B cell (primary cell): ENCODE measurements around the gene FAM131B. TPM values are rescaled to one million over a fixed set of nuclear protein-coding genes. Genes with fewer than 3 reads are reported as not detected.

ENCODE experiments used
- ATAC-seq: fragments of 200-7000 bp; cut with Tn5 transposase; one replicate; pipeline ENCODE4 v1.10.0; 2021; ENCODE audit warnings: low read depth, mild to moderate bottlenecking, moderate number of reproducible peaks, moderate library complexity
- CTCF ChIA-PET: fragments of 350-600 bp; sonication (Branson Sonifier 250); formaldehyde crosslinking; loops from one replicate; lab custom pipeline; 2021; ENCODE audit warnings: antibody characterized with exemption, inconsistent platforms; lab: Charles Lee
- POLR2A ChIA-PET: fragments of 350-600 bp; sonication (Branson Sonifier 250); formaldehyde crosslinking; loops from one replicate; lab custom pipeline; 2021; ENCODE audit warnings: antibody characterized with exemption; lab: Charles Lee
- DNase-seq: peaks from one replicate; pipeline ENCODE4 v3.0.0; 2013
- H2AFZ ChIP-seq: 2 replicates; pipeline ENCODE4 v1.6.1; 2012; ENCODE audit warnings: mild to moderate bottlenecking, low read depth, low read length; ENCODE audit not compliant: insufficient read depth, poor library complexity, severe bottlenecking
- H3K27ac ChIP-seq, 2 donors: 1 replicate in 1 of 2; 2 replicates in 1 of 2; pipeline ENCODE4 v1.5.1; 2012 to 2013; ENCODE audit warnings: low read length in 2 of 2, mild to moderate bottlenecking in 2 of 2, moderate library complexity in 1 of 2
- H3K27me3 ChIP-seq, 4 experiments: fragments of 200-600 bp in 1 of 4; sonication (generic) in 1 of 4; replicated peaks in 1 of 4; 1 replicate in 2 of 4; 2 replicates in 2 of 4; pipeline versions ENCODE4 v1.6.1 to v1.7.0; 2013 to 2016; ENCODE audit warnings: low read length in 3 of 4, mild to moderate bottlenecking in 2 of 4, mixed read lengths in 1 of 4, moderate library complexity in 1 of 4; ENCODE audit not compliant: insufficient read depth in 4 of 4, control insufficient read depth in 3 of 4; ENCODE audit errors: control extremely low read depth in 1 of 4
- H3K36me3 ChIP-seq, 2 experiments: replicated peaks in 1 of 2; 1 replicate in 1 of 2; 2 replicates in 1 of 2; pipeline versions ENCODE4 v1.6.1 to v1.7.1; 2013; ENCODE audit warnings: low read length in 1 of 2; ENCODE audit not compliant: insufficient read depth in 2 of 2, control insufficient read depth in 1 of 2; ENCODE audit errors: control extremely low read depth in 1 of 2, extremely low read depth in 1 of 2
- H3K4me1 ChIP-seq, 2 donors: fragments of 200-600 bp in 1 of 2; sonication (generic) in 1 of 2; 1 replicate in 1 of 2; 2 replicates in 1 of 2; pipeline versions ENCODE4 v1.5.1 to v1.6.1; 2013 to 2017; ENCODE audit warnings: low read length in 2 of 2; ENCODE audit not compliant: control insufficient read depth in 2 of 2, insufficient read depth in 2 of 2
- H3K4me2 ChIP-seq: replicated peaks from 2 replicates; pipeline ENCODE3; 2012; ENCODE audit warnings: mild to moderate bottlenecking, low read depth, low read length; ENCODE audit not compliant: poor library complexity, severe bottlenecking
- H3K4me3 ChIP-seq, 5 experiments: fragments of 200-600 bp in 1 of 5; sonication (generic) in 1 of 5; 1 replicate in 3 of 5; 2 replicates in 2 of 5; pipeline versions ENCODE4 v1.5.1 to v1.7.0; 2011 to 2016; ENCODE audit warnings: low read length in 4 of 5, mild to moderate bottlenecking in 4 of 5, low read depth in 2 of 5, control low read depth in 1 of 5, moderate library complexity in 1 of 5; ENCODE audit not compliant: insufficient read depth in 1 of 5; ENCODE audit errors: control extremely low read depth in 1 of 5, extremely low read depth in 1 of 5
- H3K79me2 ChIP-seq: fragments of 200-600 bp; sonication (generic); one replicate; pipeline ENCODE4 v1.6.0; 2016; ENCODE audit warnings: low read length; ENCODE audit not compliant: control insufficient read depth, insufficient read depth
- H3K9ac ChIP-seq: fragments of 200-600 bp; sonication (generic); 2 replicates; pipeline ENCODE4 v1.6.1; 2017; ENCODE audit warnings: mild to moderate bottlenecking, low read length, moderate library complexity
- H3K9me3 ChIP-seq, 3 donors: one replicate each; pipeline versions ENCODE4 v1.6.1 to v1.7.1; 2013; ENCODE audit warnings: low read length in 2 of 3; ENCODE audit not compliant: control insufficient read depth in 2 of 3, insufficient read depth in 1 of 3; ENCODE audit errors: control extremely low read depth in 1 of 3
- H4K20me1 ChIP-seq: 2 replicates; pipeline ENCODE4 v1.6.0; 2012; ENCODE audit warnings: mild to moderate bottlenecking, low read length; ENCODE audit not compliant: insufficient read depth, control insufficient read depth, poor library complexity, severe bottlenecking
- H3K27ac Mint-ChIP-seq: one replicate; pipeline ENCODE4 v1.8.0; 2021; ENCODE audit warnings: mixed read lengths
- H3K27me3 Mint-ChIP-seq: one replicate; pipeline ENCODE4 v1.8.0; 2021; ENCODE audit warnings: mixed read lengths
- H3K4me1 Mint-ChIP-seq: one replicate; pipeline ENCODE4 v1.8.0; 2021; ENCODE audit warnings: mixed read lengths
- H3K4me3 Mint-ChIP-seq: one replicate; pipeline ENCODE4 v1.8.0; 2021; ENCODE audit warnings: mixed read lengths
- H3K9me3 Mint-ChIP-seq: one replicate; pipeline ENCODE4 v1.8.0; 2022; ENCODE audit warnings: mixed read lengths; ENCODE audit not compliant: insufficient read depth
- EZH2 ChIP-seq: IDR thresholded peaks from 2 replicates; pipeline ENCODE4 v1.6.1; 2012; ENCODE audit warnings: borderline replicate concordance, low read depth, mild to moderate bottlenecking, moderate library complexity, low read length; ENCODE audit not compliant: insufficient read depth, poor library complexity, severe bottlenecking
- WGBS: methylation state at CpG from one replicate; pipeline ENCODE4 v1.1.5; 2013; ENCODE audit warnings: missing lambda C conversion rate; ENCODE audit not compliant: insufficient coverage; 5-methylcytosine and 5-hydroxymethylcytosine counted together
- intact Hi-C: fragments of 100-400 bp; cut with micrococcal nuclease; formaldehyde crosslinking; loops from one replicate; pipeline ENCODE4 v1.10.0; 2022
- polyA plus RNA-seq: library from polyadenylated mRNA; depleted of rRNA; stranded (reverse); fragments of >200 nt; gene quantifications from 2 replicates; pipeline ENCODE4 v1.2.3, GENCODE V29; 2012
- total RNA-seq, 2 donors: library from RNA; stranded (reverse); fragments of 120-200 nt in 1 of 2; gene quantifications; 1 replicate in 1 of 2; 2 replicates in 1 of 2; pipeline versions ENCODE4 v1.2.3 to v1.2.4, GENCODE V29; 2013 to 2022
- TF ChIP-seq, protein P1 (sequence below): fragments of 200-600 bp; IDR thresholded peaks from one replicate; pipeline ENCODE4 v1.8.0; 2022; ENCODE audit warnings: antibody characterized with exemption, mild to moderate bottlenecking

FAM131B gene
- total and polyA plus RNA-seq, 2 donors (not counting 1 experiment from before 2014, with no cell fraction given), result 0.05 TPM; not detected in 1

- Histone ChIP-seq H3K9ac (no peak overlapping the region), H3K4me2 (peak overlapping the region; percentile 12), H3K4me3 (peak overlapping the region in 1 of 5 experiments; percentile 0), H4K20me1 (no peaks in the 10 kb centered on the region), H3K36me3 (peaks cover 0 to 9% of the 10 kb centered on the region in 2 experiments), H3K9me3 (no peaks in the 10 kb centered on the region), H3K79me2 (peaks cover 4% of the 10 kb centered on the region), H3K27me3 (no peaks in the 10 kb centered on the region), H2AFZ (no peak overlapping the region), H3K27ac (no peak overlapping the region), H3K4me1 (peaks cover 35 to 51% of the 10 kb centered on the region in 2 donors)
- ATAC-seq (no peak), DNase-seq (peak; percentile 27)
- intact Hi-C loops, result loop anchor here (5.0 kb wide), 1 partner anchor 578 kb away; no protein-coding TSS in a partner anchor
- no peak for TF ChIP-seq EZH2
- TF ChIP-seq, protein P1, sequence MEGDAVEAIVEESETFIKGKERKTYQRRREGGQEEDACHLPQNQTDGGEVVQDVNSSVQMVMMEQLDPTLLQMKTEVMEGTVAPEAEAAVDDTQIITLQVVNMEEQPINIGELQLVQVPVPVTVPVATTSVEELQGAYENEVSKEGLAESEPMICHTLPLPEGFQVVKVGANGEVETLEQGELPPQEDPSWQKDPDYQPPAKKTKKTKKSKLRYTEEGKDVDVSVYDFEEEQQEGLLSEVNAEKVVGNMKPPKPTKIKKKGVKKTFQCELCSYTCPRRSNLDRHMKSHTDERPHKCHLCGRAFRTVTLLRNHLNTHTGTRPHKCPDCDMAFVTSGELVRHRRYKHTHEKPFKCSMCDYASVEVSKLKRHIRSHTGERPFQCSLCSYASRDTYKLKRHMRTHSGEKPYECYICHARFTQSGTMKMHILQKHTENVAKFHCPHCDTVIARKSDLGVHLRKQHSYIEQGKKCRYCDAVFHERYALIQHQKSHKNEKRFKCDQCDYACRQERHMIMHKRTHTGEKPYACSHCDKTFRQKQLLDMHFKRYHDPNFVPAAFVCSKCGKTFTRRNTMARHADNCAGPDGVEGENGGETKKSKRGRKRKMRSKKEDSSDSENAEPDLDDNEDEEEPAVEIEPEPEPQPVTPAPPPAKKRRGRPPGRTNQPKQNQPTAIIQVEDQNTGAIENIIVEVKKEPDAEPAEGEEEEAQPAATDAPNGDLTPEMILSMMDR, result no peak
- H3K4me3 Mint-ChIP-seq, result no peak overlapping the region
- no peaks in the 10 kb centered on the region for H3K27me3 Mint-ChIP-seq
- 47% methylated on average over 13 of the region's 14 CpGs for WGBS
- no peak overlapping the region for H3K27ac Mint-ChIP-seq
- CTCF ChIA-PET, result interaction anchor here (0.7 to 2.0 kb wide), 9 partner anchors 8 to 743 kb away, joined by 3 to 6 read pairs (median 5); no protein-coding TSS in a partner anchor
- H3K9me3 Mint-ChIP-seq, result no peaks in the 10 kb centered on the region
- peaks cover 4% of the 10 kb centered on the region for H3K4me1 Mint-ChIP-seq
- POLR2A ChIA-PET, result no interaction called here
Measured at GRCh38 chr7:143384661-143385631, 22.4 kb upstream of the FAM131B start.
